K562 (cell line): ENCODE measurements around the gene NOBOX. TPM values are rescaled to one million over a fixed set of nuclear protein-coding genes. Genes with fewer than 3 reads are reported as not detected.
"Not testable (repeated sequence)": the region's sequence is repeated elsewhere in the genome, so short reads cannot be mapped to it uniquely, and the experiment has no call there.

Experiments
- ATAC-seq: fragments of 200-7000 bp; cut with Tn5 transposase; 3 replicates; pipeline ENCODE4 v1.9.1; 2020; ENCODE audit warnings: moderate library complexity
- BruUV-seq: library from RNA; stranded (reverse); fragments of 400-500 nt; replicated peaks from 2 replicates; lab custom pipeline; 2021; lab: Mats Ljungman, UMichigan
- CTCF ChIA-PET: fragments of 300-600 bp; formaldehyde crosslinking; extraction: SDS; loops from one replicate; lab custom pipeline; 2021; ENCODE audit warnings: low intra/inter-chr PET ratio; lab: Yijun Ruan, JAX
- POLR2A ChIA-PET: fragments of 300-600, 350-650 bp; sonication (Branson Sonifier 250); formaldehyde crosslinking; extraction: SDS; loops from one replicate; lab custom pipeline; 2021; ENCODE audit warnings: antibody characterized with exemption, inconsistent platforms; lab: Yijun Ruan, JAX
- DNase-seq, 4 experiments: peaks; one replicate each; pipeline versions ENCODE4 v3.0.0 to v3.0.0-alpha.2; 2011 to 2018; ENCODE audit warnings: low spot score in 3 of 4, mixed read lengths in 3 of 4; ENCODE audit errors: extremely low read depth in 1 of 4
- FAIRE-seq: peaks from 2 replicates; lab custom pipeline; 2011; peaks lifted over from hg19 to GRCh38; lab: Jason Lieb, UNC
- H2AFZ ChIP-seq: 2 replicates; pipeline ENCODE4 v1.6.0; 2011; ENCODE audit warnings: low read depth, low read length, control low read depth, inconsistent platforms
- H3K27ac ChIP-seq: fragments of 200-600 bp; 3 replicates; pipeline ENCODE4 v1.8.0; 2011; ENCODE audit warnings: low read depth, mild to moderate bottlenecking, control low read depth, inconsistent platforms, low read length, moderate library complexity, mixed read lengths; ENCODE audit errors: extremely low read depth
- H3K27me3 ChIP-seq, 2 experiments: fragments of 300-600 bp in 1 of 2; 2 replicates in 1 of 2; 3 replicates in 1 of 2; pipeline versions ENCODE4 v1.6.0 to v1.8.0; 2011; ENCODE audit warnings: inconsistent platforms in 2 of 2, low read length in 2 of 2, mild to moderate bottlenecking in 1 of 2, mixed read lengths in 1 of 2, moderate library complexity in 1 of 2; ENCODE audit not compliant: control insufficient read depth in 2 of 2, insufficient read depth in 2 of 2
- H3K36me3 ChIP-seq: fragments of 300-600 bp; 3 replicates; pipeline ENCODE4 v1.8.0; 2011; ENCODE audit warnings: mild to moderate bottlenecking, low read length, inconsistent platforms; ENCODE audit not compliant: control insufficient read depth, insufficient read depth
- H3K4me1 ChIP-seq, 2 experiments: fragments of 200-600 bp in 1 of 2; replicated peaks in 1 of 2; 2 replicates in 1 of 2; 3 replicates in 1 of 2; pipeline versions ENCODE4 v1.5.1 to v1.8.0; 2011; ENCODE audit warnings: inconsistent platforms in 2 of 2, low read length in 2 of 2, mild to moderate bottlenecking in 1 of 2, mixed read lengths in 1 of 2, moderate library complexity in 1 of 2; ENCODE audit not compliant: control insufficient read depth in 2 of 2, insufficient read depth in 2 of 2
- H3K4me2 ChIP-seq: 2 replicates; pipeline ENCODE4 v1.6.1; 2011; ENCODE audit warnings: low read length, control low read depth, inconsistent platforms, mixed read lengths; ENCODE audit not compliant: insufficient read depth
- H3K4me3 ChIP-seq: fragments of 200-600 bp; sonication (generic), shearing (Covaris generic); 2 replicates; pipeline ENCODE4 v1.5.1; 2016; ENCODE audit warnings: control low read depth, inconsistent platforms
- H3K79me2 ChIP-seq: fragments of 200-600 bp; 3 replicates; pipeline ENCODE4 v1.8.0; 2011; ENCODE audit warnings: low read length, inconsistent platforms; ENCODE audit not compliant: control insufficient read depth, insufficient read depth
- H3K9ac ChIP-seq, 2 experiments: 2 replicates each; pipeline versions ENCODE4 v1.6.0 to v1.6.1; 2011; ENCODE audit warnings: low read depth in 2 of 2, low read length in 2 of 2, control low read depth in 1 of 2, inconsistent platforms in 1 of 2, mild to moderate bottlenecking in 1 of 2, mixed read lengths in 1 of 2; ENCODE audit not compliant: insufficient read depth in 1 of 2
- H3K9me1 ChIP-seq: one replicate; pipeline ENCODE4 v1.6.0; 2011; ENCODE audit warnings: inconsistent platforms, mild to moderate bottlenecking, low read length, moderate library complexity; ENCODE audit not compliant: control insufficient read depth, insufficient read depth
- H3K9me3 ChIP-seq: replicated peaks from 2 replicates; pipeline ENCODE4 v1.5.1; 2011; ENCODE audit warnings: low read depth, low read length, inconsistent platforms; ENCODE audit not compliant: control insufficient read depth, insufficient read depth
- H4K20me1 ChIP-seq: replicated peaks from 2 replicates; pipeline ENCODE4 v1.6.1; 2011; ENCODE audit warnings: low read length, inconsistent platforms, mixed read lengths; ENCODE audit not compliant: control insufficient read depth, insufficient read depth
- WGBS: fragments of 100-300 bp; shearing (Covaris generic); methylation state at CpG from one replicate; pipeline ENCODE4 v1.1.6; 2016; ENCODE audit warnings: low coverage, mixed read lengths; ENCODE audit not compliant: insufficient coverage; ENCODE audit errors: missing lambda C conversion rate; 5-methylcytosine and 5-hydroxymethylcytosine counted together
- in situ Hi-C: fragments of 300-500 bp; cut with MboI; formaldehyde crosslinking; loops from 4 replicates; pipeline ENCODE4 v1.15.0; 2018; ENCODE audit warnings: inconsistent platforms, mixed read lengths
- intact Hi-C: fragments of 100-400 bp; cut with micrococcal nuclease; formaldehyde crosslinking; loops from 2 replicates; pipeline ENCODE4 v1.14.2; 2022
- polyA plus RNA-seq, 8 experiments: library from polyadenylated mRNA; depleted of rRNA in 4 of 8; stranded (reverse) in 5 of 8; unstranded in 3 of 8; fragments of >200 nt; fragmentation: Nextera tagmentation in 2 of 8; fragmentation: Illumina TruSeq in 1 of 8; extraction: Ambion mirVana in 2 of 8; extraction: Trizol in 1 of 8; gene quantifications; 2 replicates each; pipeline versions ENCODE4 v1.2.1 to v1.2.3, GENCODE V29; 2011 to 2014; ENCODE audit warnings: inconsistent platforms in 1 of 8, missing spikeins in 1 of 8
- total RNA-seq, 7 experiments: library from RNA; depleted of rRNA in 6 of 7; stranded (reverse); fragments of >200 nt in 6 of 7; fragmentation: Illumina TruSeq in 2 of 7; extraction: Trizol in 2 of 7; gene quantifications; 2 replicates each; pipeline versions ENCODE4 v1.2.1 to v1.2.3, GENCODE V29; 2011 to 2021; ENCODE audit warnings: low replicate concordance in 1 of 7

NOBOX gene
- total and polyA plus RNA-seq, 9 of the 15 experiments (the other 6 are each of a cell fraction or from before 2014, with no cell fraction given), result not detected

GRCh38 chr7:144355176-144355822, 48.2 kb downstream of the NOBOX start, which contains the start of gene ARHGEF5:
Gene ARHGEF5 (plus strand): TSS chr7:144355402. CDS start chr7:144362670, 7,268 bp downstream.
- H2AFZ ChIP-seq, H3K27me3 ChIP-seq, H4K20me1 ChIP-seq, H3K4me2 ChIP-seq, DNase-seq, CTCF ChIA-PET, H3K36me3 ChIP-seq, H3K4me1 ChIP-seq, H3K27ac ChIP-seq, BruUV-seq, intact Hi-C loops, H3K9me3 ChIP-seq, FAIRE-seq, POLR2A ChIA-PET, H3K9me1 ChIP-seq, H3K79me2 ChIP-seq, in situ Hi-C loops, H3K9ac ChIP-seq, H3K4me3 ChIP-seq: not testable (repeated sequence)
- peak; percentile 62 for ATAC-seq
- no CpG with 5 or more reads among the region's 50 CpGs for WGBS

- H3K9me3 ChIP-seq, intact Hi-C loops, H3K79me2 ChIP-seq, H3K27me3 ChIP-seq, POLR2A ChIA-PET, H3K9ac ChIP-seq, H3K4me2 ChIP-seq, CTCF ChIA-PET, ATAC-seq, H3K27ac ChIP-seq, BruUV-seq, FAIRE-seq, H3K36me3 ChIP-seq, H3K4me3 ChIP-seq, H3K9me1 ChIP-seq, H4K20me1 ChIP-seq, DNase-seq, H2AFZ ChIP-seq, H3K4me1 ChIP-seq: not testable (repeated sequence)
- WGBS, result 0% methylated on average over 2 of the region's 3 CpGs
- in situ Hi-C loops, result loop anchor here (5.0 kb wide), 1 partner anchor 154 kb away; the partner anchor contains the start of gene ARHGEF35
Observed at GRCh38 chr7:144351667-144352066, 51.8 kb downstream of the NOBOX start.

GRCh38 chr7:144348625-144349024, 54.9 kb downstream of the NOBOX start:
- FAIRE-seq, intact Hi-C loops, POLR2A ChIA-PET, H3K27me3 ChIP-seq, H3K79me2 ChIP-seq, H3K9me3 ChIP-seq, H3K9ac ChIP-seq, DNase-seq, BruUV-seq, H3K4me2 ChIP-seq, H3K4me1 ChIP-seq, H3K27ac ChIP-seq, ATAC-seq, H3K9me1 ChIP-seq, H3K4me3 ChIP-seq, H2AFZ ChIP-seq, H3K36me3 ChIP-seq, CTCF ChIA-PET, H4K20me1 ChIP-seq: not testable (repeated sequence)
- in situ Hi-C loops, result loop anchor here (25.0 kb wide), 1 partner anchor 186 kb away; no protein-coding TSS in a partner anchor
- no CpG with 5 or more reads among the region's 1 CpG for WGBS
